ENCODE data around the gene DMRTA1.
"Not testable (repeated sequence)": the region's sequence is repeated elsewhere in the genome, so short reads cannot be mapped to it uniquely, and the experiment has no call there.

The DMRTA1 gene

GRCh38 chr9:22446589-22446949, at the start of gene DMRTA1:
DMRTA1 (plus strand) TSS chr9:22446824; CDS start chr9:22447066, 242 bp downstream.
- peak in 1 of 2 donors; percentile 1 for DNase-seq

GRCh38 chr9:22401671-22402070, 45.0 kb upstream of the DMRTA1 start:
- no peak for DNase-seq

GRCh38 chr9:22405869-22406659, 40.6 kb upstream of the DMRTA1 start:
- DNase-seq, result no peak

GRCh38 chr9:22413884-22414283, 32.7 kb upstream of the DMRTA1 start:
- no peak for DNase-seq

GRCh38 chr9:22415941-22416691, 30.5 kb upstream of the DMRTA1 start:
- DNase-seq, result no peak

- no peak for DNase-seq
Measured at GRCh38 chr9:22416692-22417060, 29.9 kb upstream of the DMRTA1 start.

- DNase-seq, result no peak
Measured at GRCh38 chr9:22423566-22423965, 23.1 kb upstream of the DMRTA1 start.

- no peak for DNase-seq
Measured at GRCh38 chr9:22424616-22425015, 22.0 kb upstream of the DMRTA1 start.

GRCh38 chr9:22425551-22425950, 21.1 kb upstream of the DMRTA1 start:
- DNase-seq, result no peak

GRCh38 chr9:22427226-22427880, 19.3 kb upstream of the DMRTA1 start:
- no peak for DNase-seq

GRCh38 chr9:22433691-22434090, 12.9 kb upstream of the DMRTA1 start:
- no peak for DNase-seq

- DNase-seq, result not testable (repeated sequence)
Measured at GRCh38 chr9:22435252-22435651, 11.4 kb upstream of the DMRTA1 start.

GRCh38 chr9:22437461-22438067, 9.1 kb upstream of the DMRTA1 start:
- DNase-seq, result not testable (repeated sequence)

- DNase-seq, result no peak
Measured at GRCh38 chr9:22440841-22441240, 5.8 kb upstream of the DMRTA1 start.

- peak; percentile 2 to 15 for DNase-seq
Measured at GRCh38 chr9:22446950-22447617, 460 bp downstream of the DMRTA1 start.

- no peak for DNase-seq
Measured at GRCh38 chr9:22447618-22448305, 1.1 kb downstream of the DMRTA1 start.

- no peak for DNase-seq
Measured at GRCh38 chr9:22449719-22450118, 3.1 kb downstream of the DMRTA1 start.

GRCh38 chr9:22452415-22453010, 5.9 kb downstream of the DMRTA1 start:
- peak in 1 of 2 donors; percentile 23 for DNase-seq

- DNase-seq, result no peak
Measured at GRCh38 chr9:22454016-22454415, 7.4 kb downstream of the DMRTA1 start.

GRCh38 chr9:22455181-22455580, 8.6 kb downstream of the DMRTA1 start:
- no peak for DNase-seq

- DNase-seq, result no peak
Measured at GRCh38 chr9:22457448-22457847, 10.8 kb downstream of the DMRTA1 start.

GRCh38 chr9:22463205-22463604, 16.6 kb downstream of the DMRTA1 start:
- DNase-seq, result no peak
